ENCODE results near the gene ADGRE3. TPM values are rescaled to one million over a fixed set of nuclear protein-coding genes. Genes with fewer than 3 reads are reported as not detected.
"Not testable (repeated sequence)": the region's sequence is repeated elsewhere in the genome, so short reads cannot be mapped to it uniquely, and the experiment has no call there.

The ADGRE3 gene
- total and polyA plus RNA-seq, 5 donors from 2014 or later: not detected

GRCh38 chr19:14613399-14614098 lies 61.1 kb downstream of the ADGRE3 start:
- not testable (repeated sequence) for ATAC-seq (ENCODE audit: low read depth in 2 of 2); H3K36me3 Mint-ChIP-seq; H3K4me3 Mint-ChIP-seq; H3K4me1 Mint-ChIP-seq; H3K4me3 ChIP-seq (ENCODE audit: low read depth, low read length); H3K27me3 Mint-ChIP-seq; H3K9me3 Mint-ChIP-seq; H3K27me3 ChIP-seq (ENCODE audit: control insufficient read depth, insufficient read depth, low read length); H3K36me3 ChIP-seq (ENCODE audit: control insufficient read depth, insufficient read depth, low read length); H3K9me3 ChIP-seq (ENCODE audit: control insufficient read depth in 2 of 2, low read length in 2 of 2); H3K4me1 ChIP-seq (ENCODE audit: control insufficient read depth, insufficient read depth, low read length, poor library complexity, severe bottlenecking); DNase-seq; H3K27ac Mint-ChIP-seq; H3K27ac ChIP-seq (ENCODE audit: insufficient read depth, low read length, poor library complexity, severe bottlenecking)

DNA sequence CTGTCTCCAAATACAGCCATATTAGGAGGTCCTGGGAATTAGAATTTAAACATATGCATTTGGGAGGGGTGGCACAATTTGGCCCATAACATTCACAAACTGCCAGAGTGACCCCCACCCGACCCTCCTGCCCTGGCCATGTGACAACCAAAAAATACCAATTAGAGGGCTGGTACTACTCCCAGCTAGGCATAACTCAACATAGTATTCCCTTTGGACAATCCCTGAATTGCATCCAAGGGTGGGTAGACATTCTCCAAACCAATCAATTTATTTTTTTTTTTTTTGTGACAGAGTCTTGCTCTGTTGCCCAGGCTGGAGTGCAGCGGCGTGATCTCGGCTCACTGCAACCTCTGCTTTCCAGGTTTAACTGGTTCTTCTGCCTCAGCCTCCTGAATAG lies 62.0 kb downstream of the ADGRE3 start:
- Histone ChIP-seq H3K36me3 (ENCODE audit: control insufficient read depth, insufficient read depth, low read length) (no peaks in the 10 kb centered on the region), H3K4me1 (ENCODE audit: control insufficient read depth, insufficient read depth, low read length, poor library complexity, severe bottlenecking) (no peaks in the 10 kb centered on the region), H3K27me3 (ENCODE audit: control insufficient read depth, insufficient read depth, low read length) (no peaks in the 10 kb centered on the region), H3K27ac (ENCODE audit: insufficient read depth, low read length, poor library complexity, severe bottlenecking) (no peak overlapping the region), H3K4me3 (ENCODE audit: low read depth, low read length) (no peak overlapping the region), H3K9me3 (ENCODE audit: control insufficient read depth in 2 of 2, low read length in 2 of 2) (no peaks in the 10 kb centered on the region)
- Mint-ChIP-seq H3K27me3 (peaks cover 4% of the 10 kb centered on the region), H3K4me1 (peaks cover 0 to 3% (median 0%) of the 10 kb centered on the region in 4 donors), H3K27ac (no peak overlapping the region), H3K4me3 (no peak overlapping the region), H3K36me3 (no peaks in the 10 kb centered on the region), H3K9me3 (peaks cover 0 to 4% (median 0%) of the 10 kb centered on the region in 7 donors)
- no peak for DNase-seq
- ATAC-seq (ENCODE audit: low read depth in 2 of 2): no peak

- not testable (repeated sequence) for H3K9me3 ChIP-seq (ENCODE audit: control insufficient read depth in 2 of 2, low read length in 2 of 2); H3K4me3 Mint-ChIP-seq; H3K27ac Mint-ChIP-seq
Observed at GRCh38 chr19:14612242-14612641, 62.4 kb downstream of the ADGRE3 start.

DNA sequence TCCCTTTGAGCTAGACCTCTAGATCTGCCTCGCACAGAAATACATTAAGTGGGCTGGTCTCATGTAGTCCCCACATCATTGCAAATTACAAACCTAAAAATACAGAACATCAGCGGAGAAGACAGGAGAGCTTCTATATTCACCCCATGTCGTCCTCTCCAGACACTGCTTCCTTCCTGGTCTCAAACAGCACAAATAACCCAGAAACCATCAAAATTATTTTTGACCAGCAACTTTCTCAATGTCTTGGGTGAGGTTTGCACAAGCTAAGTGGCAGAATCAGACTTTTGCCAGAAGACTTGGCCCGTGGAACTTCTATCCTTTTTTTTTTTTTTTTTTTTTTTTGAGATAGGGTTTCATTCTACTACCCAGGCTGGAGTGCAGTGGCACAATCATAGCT lies 63.6 kb downstream of the ADGRE3 start:
- Mint-ChIP-seq H3K27ac (no peak overlapping the region), H3K27me3 (no peaks in the 10 kb centered on the region), H3K9me3 (no peaks in the 10 kb centered on the region), H3K4me1 (peaks cover 0 to 3% (median 0%) of the 10 kb centered on the region in 4 donors), H3K36me3 (no peaks in the 10 kb centered on the region), H3K4me3 (no peak overlapping the region)
- Histone ChIP-seq H3K36me3 (ENCODE audit: control insufficient read depth, insufficient read depth, low read length) (no peaks in the 10 kb centered on the region), H3K4me1 (ENCODE audit: control insufficient read depth, insufficient read depth, low read length, poor library complexity, severe bottlenecking) (no peaks in the 10 kb centered on the region), H3K4me3 (ENCODE audit: low read depth, low read length) (no peak overlapping the region), H3K27me3 (ENCODE audit: control insufficient read depth, insufficient read depth, low read length) (no peaks in the 10 kb centered on the region), H3K9me3 (ENCODE audit: control insufficient read depth in 2 of 2, low read length in 2 of 2) (no peaks in the 10 kb centered on the region), H3K27ac (ENCODE audit: insufficient read depth, low read length, poor library complexity, severe bottlenecking) (no peak overlapping the region)
- DNase-seq: no peak
- no peak for ATAC-seq (ENCODE audit: low read depth in 2 of 2)

More at GRCh38 chr19:14612242-14612641, 62.4 kb downstream of the ADGRE3 start:
- not testable (repeated sequence) for H3K9me3 Mint-ChIP-seq; H3K4me3 ChIP-seq (ENCODE audit: low read depth, low read length); H3K36me3 ChIP-seq (ENCODE audit: control insufficient read depth, insufficient read depth, low read length); DNase-seq; H3K4me1 Mint-ChIP-seq; H3K36me3 Mint-ChIP-seq; H3K4me1 ChIP-seq (ENCODE audit: control insufficient read depth, insufficient read depth, low read length, poor library complexity, severe bottlenecking); H3K27me3 Mint-ChIP-seq; H3K27ac ChIP-seq (ENCODE audit: insufficient read depth, low read length, poor library complexity, severe bottlenecking); ATAC-seq (ENCODE audit: low read depth in 2 of 2); H3K27me3 ChIP-seq (ENCODE audit: control insufficient read depth, insufficient read depth, low read length)

DNA sequence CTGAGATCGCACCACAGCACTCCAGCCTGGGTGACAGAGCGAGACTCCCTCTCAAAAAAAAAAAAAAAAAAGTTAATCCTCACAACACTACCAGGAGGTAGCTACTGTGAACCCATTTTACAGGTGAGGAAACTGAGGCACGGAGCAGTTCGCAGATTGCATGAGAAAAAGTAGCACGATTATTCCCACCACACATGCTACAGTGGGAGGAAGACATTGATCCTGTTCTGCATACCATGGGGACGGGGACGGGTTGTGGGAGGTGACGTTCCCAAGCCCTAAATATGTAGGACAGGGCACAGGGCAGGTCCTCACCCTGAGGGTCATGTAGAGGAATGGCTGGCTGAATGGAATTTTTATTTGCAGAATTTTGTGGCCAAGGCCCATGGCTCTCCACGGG lies 68.0 kb downstream of the ADGRE3 start:
- H3K4me1 Mint-ChIP-seq: peaks cover 3 to 15% (median 9%) of the 10 kb centered on the region in 4 donors

DNA sequence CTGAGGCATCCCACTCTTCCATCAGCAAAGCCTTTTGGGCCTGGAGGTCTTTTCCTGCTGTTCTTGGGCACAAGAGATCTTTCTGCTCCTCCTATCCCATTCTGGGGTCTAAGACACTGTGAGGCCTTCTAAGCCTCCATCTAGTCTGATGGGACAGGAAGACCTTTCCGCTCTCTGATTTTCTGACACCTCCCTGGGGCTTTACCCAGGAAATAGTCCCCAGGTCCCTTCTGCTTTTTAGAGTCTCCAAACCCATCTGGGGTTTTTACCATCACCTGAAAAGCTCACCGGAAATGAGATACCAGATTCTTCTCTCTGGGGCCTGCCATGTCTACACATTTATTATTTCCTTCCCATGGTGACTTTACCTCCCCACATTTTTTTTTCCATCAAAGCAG lies 70.7 kb downstream of the ADGRE3 start:
- Mint-ChIP-seq H3K4me1 (peaks cover 3 to 15% (median 9%) of the 10 kb centered on the region in 4 donors), H3K27me3 (no peaks in the 10 kb centered on the region), H3K27ac (peak overlapping the region in 2 of 3 donors; percentile 60 to 71), H3K4me3 (no peak overlapping the region), H3K36me3 (no peaks in the 10 kb centered on the region), H3K9me3 (no peaks in the 10 kb centered on the region)
- H3K27me3 ChIP-seq (ENCODE audit: control insufficient read depth, insufficient read depth, low read length): no peaks in the 10 kb centered on the region
- no peaks in the 10 kb centered on the region for H3K36me3 ChIP-seq (ENCODE audit: control insufficient read depth, insufficient read depth, low read length)
- peaks cover 6% of the 10 kb centered on the region for H3K4me1 ChIP-seq (ENCODE audit: control insufficient read depth, insufficient read depth, low read length, poor library complexity, severe bottlenecking)
- H3K9me3 ChIP-seq (ENCODE audit: control insufficient read depth in 2 of 2, low read length in 2 of 2): no peaks in the 10 kb centered on the region
- H3K4me3 ChIP-seq (ENCODE audit: low read depth, low read length): no peak overlapping the region
- DNase-seq (peak in 1 of 3 donors; percentile 52), ATAC-seq (ENCODE audit: low read depth in 2 of 2) (peak in 1 of 2 donors; percentile 37)
- H3K27ac ChIP-seq (ENCODE audit: insufficient read depth, low read length, poor library complexity, severe bottlenecking): no peak overlapping the region

More for the DNA sequence above, 68.0 kb downstream of the ADGRE3 start:
- no peaks in the 10 kb centered on the region for H3K36me3 Mint-ChIP-seq
- Histone ChIP-seq H3K4me1 (ENCODE audit: control insufficient read depth, insufficient read depth, low read length, poor library complexity, severe bottlenecking) (peaks cover 6% of the 10 kb centered on the region), H3K9me3 (ENCODE audit: control insufficient read depth in 2 of 2, low read length in 2 of 2) (no peaks in the 10 kb centered on the region), H3K36me3 (ENCODE audit: control insufficient read depth, insufficient read depth, low read length) (no peaks in the 10 kb centered on the region), H3K4me3 (ENCODE audit: low read depth, low read length) (no peak overlapping the region), H3K27ac (ENCODE audit: insufficient read depth, low read length, poor library complexity, severe bottlenecking) (no peak overlapping the region), H3K27me3 (ENCODE audit: control insufficient read depth, insufficient read depth, low read length) (no peaks in the 10 kb centered on the region)
- H3K9me3 Mint-ChIP-seq: no peaks in the 10 kb centered on the region
- no peak overlapping the region for H3K4me3 Mint-ChIP-seq
- H3K27ac Mint-ChIP-seq: peak overlapping the region in 1 of 3 donors; percentile 36
- DNase-seq (no peak), ATAC-seq (ENCODE audit: low read depth in 2 of 2) (no peak)
- no peaks in the 10 kb centered on the region for H3K27me3 Mint-ChIP-seq

DNA sequence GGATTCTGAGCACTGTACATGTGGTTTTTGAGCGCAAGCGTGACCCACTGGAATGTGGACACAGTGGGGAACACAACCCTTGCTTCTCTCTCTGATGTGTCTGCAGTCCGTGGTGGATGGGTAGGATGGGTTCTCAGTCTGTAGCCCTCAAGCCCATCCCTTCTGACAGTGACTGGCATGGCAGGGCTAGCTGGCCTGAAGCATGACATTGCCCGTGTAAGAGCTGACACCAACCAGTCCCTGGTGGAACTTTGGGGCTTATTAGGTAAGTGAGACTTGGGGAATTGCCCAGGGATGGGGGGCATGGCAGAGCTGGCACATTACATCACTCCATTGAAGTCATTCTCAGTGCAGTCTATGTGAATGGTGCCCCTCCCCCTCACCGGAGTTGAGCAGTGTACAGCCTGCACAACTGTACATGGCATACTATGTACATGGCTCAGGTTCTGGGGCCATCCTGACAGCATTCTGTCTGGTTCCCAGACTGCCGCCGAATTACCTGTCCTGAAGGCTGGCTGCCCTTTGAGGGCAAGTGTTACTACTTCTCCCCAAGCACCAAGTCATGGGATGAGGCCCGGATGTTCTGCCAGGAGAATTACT lies 75.0 kb downstream of the ADGRE3 start:
- no peak overlapping the region for H3K4me3 Mint-ChIP-seq
- H3K4me1 Mint-ChIP-seq: peaks cover 3 to 8% (median 7%) of the 10 kb centered on the region in 4 donors
- H3K4me3 ChIP-seq (ENCODE audit: low read depth, low read length): no peak overlapping the region
- H3K36me3 ChIP-seq (ENCODE audit: control insufficient read depth, insufficient read depth, low read length): no peaks in the 10 kb centered on the region
- peaks cover 7% of the 10 kb centered on the region for H3K36me3 Mint-ChIP-seq
- DNase-seq (no peak), ATAC-seq (ENCODE audit: low read depth in 2 of 2) (no peak)
- H3K27ac ChIP-seq (ENCODE audit: insufficient read depth, low read length, poor library complexity, severe bottlenecking): no peak overlapping the region
- no peak overlapping the region for H3K27ac Mint-ChIP-seq
- H3K27me3 Mint-ChIP-seq: peaks cover 6% of the 10 kb centered on the region
- H3K9me3 ChIP-seq (ENCODE audit: control insufficient read depth in 2 of 2, low read length in 2 of 2): no peaks in the 10 kb centered on the region
- H3K4me1 ChIP-seq (ENCODE audit: control insufficient read depth, insufficient read depth, low read length, poor library complexity, severe bottlenecking): peaks cover 3% of the 10 kb centered on the region
- peaks cover 0 to 10% (median 4%) of the 10 kb centered on the region in 7 donors for H3K9me3 Mint-ChIP-seq
- H3K27me3 ChIP-seq (ENCODE audit: control insufficient read depth, insufficient read depth, low read length): no peaks in the 10 kb centered on the region

DNA sequence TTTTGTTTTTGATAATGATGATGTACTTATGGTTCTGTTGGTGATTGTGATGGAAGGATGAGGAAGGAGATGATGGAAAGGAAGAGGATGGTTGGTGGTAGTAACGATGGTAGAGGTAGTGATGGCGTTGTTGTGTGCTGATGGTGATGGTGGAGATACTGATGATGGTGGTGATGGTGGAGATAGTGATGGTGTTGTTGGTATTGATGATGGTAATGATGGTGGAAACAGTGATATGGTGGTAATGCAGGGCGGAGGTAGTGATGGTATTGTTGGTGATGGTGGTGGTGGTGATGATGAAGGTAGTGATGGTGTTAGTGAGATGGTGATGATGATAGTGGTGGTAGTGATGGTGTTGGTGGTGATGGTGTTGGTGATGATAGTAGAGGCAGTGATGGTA lies 79.1 kb downstream of the ADGRE3 start:
- DNase-seq: no peak
- H3K27ac Mint-ChIP-seq: no peak overlapping the region
- H3K4me3 Mint-ChIP-seq: no peak overlapping the region
- H3K9me3 ChIP-seq (ENCODE audit: control insufficient read depth in 2 of 2, low read length in 2 of 2): no peaks in the 10 kb centered on the region
- no peak overlapping the region for H3K4me3 ChIP-seq (ENCODE audit: low read depth, low read length)
- H3K4me1 Mint-ChIP-seq: no peaks in the 10 kb centered on the region
- H3K4me1 ChIP-seq (ENCODE audit: control insufficient read depth, insufficient read depth, low read length, poor library complexity, severe bottlenecking): no peaks in the 10 kb centered on the region
- peaks cover 6% of the 10 kb centered on the region for H3K27me3 Mint-ChIP-seq
- no peaks in the 10 kb centered on the region for H3K27me3 ChIP-seq (ENCODE audit: control insufficient read depth, insufficient read depth, low read length)
- no peaks in the 10 kb centered on the region for H3K36me3 ChIP-seq (ENCODE audit: control insufficient read depth, insufficient read depth, low read length)
- peaks cover 7% of the 10 kb centered on the region for H3K36me3 Mint-ChIP-seq
- peaks cover 0 to 10% (median 4%) of the 10 kb centered on the region in 7 donors for H3K9me3 Mint-ChIP-seq
- no peak overlapping the region for H3K27ac ChIP-seq (ENCODE audit: insufficient read depth, low read length, poor library complexity, severe bottlenecking)
- ATAC-seq (ENCODE audit: low read depth in 2 of 2): no peak

All from CD4-positive, CD25-positive, alpha-beta regulatory T cell (primary cell).